Tibial nerve (tissue), 4 donors: ENCODE data around the gene MCF2L. TPM values are rescaled to one million over a fixed set of nuclear protein-coding genes. Genes with fewer than 3 reads are reported as not detected.

Experiments
- DNase-seq, 2 donors: peaks; one replicate each; pipeline ENCODE4 v3.0.0-alpha.2; 2019; ENCODE audit warnings: low spot score in 2 of 2
- H3K27ac ChIP-seq, 4 donors: fragments of 200-600 bp; sonication (generic) in 3 of 4; one replicate each; pipeline ENCODE4 v1.5.1; 2017 to 2019; ENCODE audit warnings: mild to moderate bottlenecking in 1 of 4
- H3K27me3 ChIP-seq, 2 donors: fragments of 200-600 bp; sonication (generic) in 1 of 2; one replicate each; pipeline versions ENCODE4 v1.5.1 to v1.6.0; 2017 to 2019
- H3K36me3 ChIP-seq, 3 donors: fragments of 200-600 bp; sonication (generic); one replicate each; pipeline ENCODE4 v1.5.1; 2018 to 2019
- H3K4me1 ChIP-seq, 4 donors: fragments of 200-600 bp; sonication (generic) in 3 of 4; one replicate each; pipeline ENCODE4 v1.5.1; 2017 to 2019
- H3K4me3 ChIP-seq, 4 donors: fragments of 200-600 bp; sonication (generic) in 3 of 4; one replicate each; pipeline ENCODE4 v1.5.1; 2017 to 2019; ENCODE audit warnings: mild to moderate bottlenecking in 1 of 4, moderate library complexity in 1 of 4
- H3K9me3 ChIP-seq, 4 donors: fragments of 200-600 bp; sonication (generic) in 3 of 4; one replicate each; pipeline ENCODE4 v1.5.1; 2017 to 2019
- CTCF ChIP-seq, 5 experiments: fragments of 200-600 bp in 3 of 5; fragments of 450-650 bp in 2 of 5; sonication (generic) in 3 of 5; IDR thresholded peaks; one replicate each; pipeline ENCODE4 v1.5.1; 2016 to 2019; ENCODE audit warnings: antibody characterized with exemption in 5 of 5, mild to moderate bottlenecking in 3 of 5, moderate library complexity in 2 of 5
- EP300 ChIP-seq, 2 donors: sonication (generic); formaldehyde crosslinking; IDR thresholded peaks; one replicate each; pipeline ENCODE4 v1.6.1; 2017; ENCODE audit warnings: antibody characterized with exemption in 2 of 2, mild to moderate bottlenecking in 1 of 2
- POLR2A ChIP-seq, 2 donors: fragments of 450-650 bp; IDR thresholded peaks; one replicate each; pipeline ENCODE4 v1.6.1; 2017; ENCODE audit warnings: antibody characterized with exemption in 2 of 2, mild to moderate bottlenecking in 2 of 2, moderate library complexity in 2 of 2
- WGBS, 2 donors: methylation state at CpG; one replicate each; pipeline ENCODE4 v1.1.5; 2018; 5-methylcytosine and 5-hydroxymethylcytosine counted together
- total RNA-seq, 4 donors: library from RNA; depleted of rRNA; stranded (reverse); fragments of >200 nt; gene quantifications; one replicate each; pipeline ENCODE4 v1.1.0, GENCODE V29; 2016

The MCF2L gene
- total RNA-seq, 4 donors from 2014 or later: 30.1 to 82.6 (median 45.3) TPM

GRCh38 chr13:112998521-112999280, 29.7 kb downstream of the MCF2L start:
- H3K36me3 ChIP-seq: no peaks in the 10 kb centered on the region
- H3K4me3 ChIP-seq: no peak overlapping the region
- DNase-seq: no peak
- peaks cover 0 to 34% of the 10 kb centered on the region in 2 donors for H3K27me3 ChIP-seq
- WGBS, 2 donors: 63 to 79% methylated on average over 16 of the region's 23 CpGs
- H3K9me3 ChIP-seq: no peaks in the 10 kb centered on the region
- no peak overlapping the region for H3K27ac ChIP-seq
- no peak for TF ChIP-seq EP300 (IDR thresholded peaks at IDR 0.05)
- TF ChIP-seq CTCF (IDR thresholded peaks at IDR 0.05): no peak
- TF ChIP-seq POLR2A (IDR thresholded peaks at IDR 0.05): no peak
- peaks cover 0 to 14% (median 0%) of the 10 kb centered on the region in 4 donors for H3K4me1 ChIP-seq

- TF ChIP-seq CTCF (IDR thresholded peaks at IDR 0.05): no peak
- no peak for TF ChIP-seq POLR2A (IDR thresholded peaks at IDR 0.05)
- TF ChIP-seq EP300 (IDR thresholded peaks at IDR 0.05): no peak
- no peak for DNase-seq
- Histone ChIP-seq H3K9me3 (no peaks in the 10 kb centered on the region), H3K27me3 (peaks cover 0 to 34% of the 10 kb centered on the region in 2 donors), H3K4me1 (peaks cover 0 to 14% (median 0%) of the 10 kb centered on the region in 4 donors), H3K4me3 (no peak overlapping the region), H3K27ac (no peak overlapping the region), H3K36me3 (no peaks in the 10 kb centered on the region)
- WGBS, 2 donors: 70 to 71% methylated on average over 32 of the region's 32 CpGs
These were observed 30.6 kb downstream of the MCF2L start for GRCh38 chr13:112999414-113000177.

DNA sequence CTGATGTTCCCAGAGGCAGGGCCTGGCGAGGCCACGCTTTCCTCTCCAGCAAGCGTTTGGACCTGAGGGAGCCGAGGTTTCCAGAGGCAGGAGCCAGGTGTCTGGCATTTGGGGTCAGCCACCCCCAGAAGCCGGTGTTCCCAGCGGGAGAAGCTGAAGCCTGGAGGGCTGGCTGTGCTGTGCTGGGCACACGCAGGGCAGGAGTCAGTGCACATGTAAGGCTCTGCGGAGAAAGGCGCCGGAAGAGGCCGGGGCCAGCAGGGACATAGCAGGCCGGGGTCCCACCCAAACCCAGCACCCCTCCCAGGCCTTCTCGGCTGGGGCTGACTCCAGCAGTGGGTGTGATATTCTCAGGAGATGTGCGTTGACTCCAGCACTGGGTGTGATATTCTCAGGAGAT, 31.6 kb downstream of the MCF2L start:
- DNase-seq: no peak
- WGBS, 2 donors: 80 to 83% methylated on average over 13 of the region's 14 CpGs
- H3K9me3 ChIP-seq: no peaks in the 10 kb centered on the region
- TF ChIP-seq CTCF (IDR thresholded peaks at IDR 0.05) (no peak), EP300 (IDR thresholded peaks at IDR 0.05) (no peak), POLR2A (IDR thresholded peaks at IDR 0.05) (no peak)
- no peak overlapping the region for H3K4me3 ChIP-seq
- H3K36me3 ChIP-seq: no peaks in the 10 kb centered on the region
- peaks cover 0 to 34% of the 10 kb centered on the region in 2 donors for H3K27me3 ChIP-seq
- no peak overlapping the region for H3K27ac ChIP-seq
- H3K4me1 ChIP-seq: peaks cover 0 to 14% (median 0%) of the 10 kb centered on the region in 4 donors

DNA sequence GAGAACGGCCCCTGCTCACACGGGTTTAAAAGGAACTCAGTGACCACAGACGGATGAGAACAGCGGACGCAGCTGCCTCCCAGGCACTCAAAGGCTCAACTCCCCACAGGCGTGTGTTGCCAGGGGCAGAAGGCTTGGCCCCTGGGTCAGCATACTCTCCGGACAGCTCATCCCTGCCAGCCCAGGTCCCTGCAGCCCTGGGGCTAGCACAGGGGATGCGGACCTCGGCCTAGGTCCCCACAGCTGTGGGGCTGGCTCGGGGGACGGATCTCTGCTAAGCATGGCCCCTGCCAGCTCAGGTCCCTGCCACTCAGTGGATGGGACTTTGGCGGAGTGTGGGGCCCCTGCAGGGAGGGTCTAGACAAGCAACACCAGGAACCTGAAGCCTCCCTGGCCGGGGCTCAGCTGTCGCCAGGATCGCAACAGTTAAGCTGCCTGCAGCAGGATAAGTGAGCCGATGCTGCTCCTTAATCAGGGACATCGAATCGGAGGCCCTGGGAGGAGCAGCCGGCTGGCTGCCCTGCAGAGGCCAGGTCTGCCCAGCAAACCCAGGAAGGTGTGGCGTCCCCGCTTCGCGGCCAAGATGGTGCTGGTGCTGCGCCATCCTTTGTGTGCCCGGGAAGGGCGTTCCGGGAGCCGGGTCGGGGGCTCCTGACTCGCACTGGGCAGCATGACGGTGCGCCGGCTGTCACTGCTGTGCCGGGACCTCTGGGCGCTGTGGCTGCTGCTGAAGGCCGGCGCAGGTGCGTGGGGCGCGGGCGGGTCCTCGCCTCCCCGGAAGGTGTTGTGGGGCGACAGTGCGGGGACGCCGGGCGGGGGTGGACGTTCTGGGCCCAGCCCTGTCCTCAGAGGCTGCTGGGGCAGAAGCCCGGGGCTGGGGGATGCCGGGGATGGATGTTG, 32.5 kb downstream of the MCF2L start:
- Histone ChIP-seq H3K36me3 (no peaks in the 10 kb centered on the region), H3K27ac (no peak overlapping the region), H3K9me3 (no peaks in the 10 kb centered on the region), H3K4me3 (peak overlapping the region in 2 of 4 donors; percentile 13 to 23), H3K4me1 (peaks cover 0 to 14% (median 0%) of the 10 kb centered on the region in 4 donors), H3K27me3 (peaks cover 0 to 34% of the 10 kb centered on the region in 2 donors)
- WGBS, 2 donors: 4 to 27% methylated on average over 16 to 25 of the region's 51 CpGs
- DNase-seq: no peak
- TF ChIP-seq CTCF (IDR thresholded peaks at IDR 0.05) (no peak), EP300 (IDR thresholded peaks at IDR 0.05) (no peak), POLR2A (IDR thresholded peaks at IDR 0.05) (no peak)
